HG03060 (cell line): ENCODE results near the gene CERKL.
"Not testable (repeated sequence)": the region's sequence is repeated elsewhere in the genome, so short reads cannot be mapped to it uniquely, and the experiment has no call there.

Experiments
- ATAC-seq: cut with Tn5 transposase; IDR thresholded peaks from one replicate; pipeline ENCODE4 v1.9.1; 2021; ENCODE audit warnings: low read depth, moderate number of reproducible peaks; ENCODE audit not compliant: unreplicated experiment

CERKL gene, protein sequence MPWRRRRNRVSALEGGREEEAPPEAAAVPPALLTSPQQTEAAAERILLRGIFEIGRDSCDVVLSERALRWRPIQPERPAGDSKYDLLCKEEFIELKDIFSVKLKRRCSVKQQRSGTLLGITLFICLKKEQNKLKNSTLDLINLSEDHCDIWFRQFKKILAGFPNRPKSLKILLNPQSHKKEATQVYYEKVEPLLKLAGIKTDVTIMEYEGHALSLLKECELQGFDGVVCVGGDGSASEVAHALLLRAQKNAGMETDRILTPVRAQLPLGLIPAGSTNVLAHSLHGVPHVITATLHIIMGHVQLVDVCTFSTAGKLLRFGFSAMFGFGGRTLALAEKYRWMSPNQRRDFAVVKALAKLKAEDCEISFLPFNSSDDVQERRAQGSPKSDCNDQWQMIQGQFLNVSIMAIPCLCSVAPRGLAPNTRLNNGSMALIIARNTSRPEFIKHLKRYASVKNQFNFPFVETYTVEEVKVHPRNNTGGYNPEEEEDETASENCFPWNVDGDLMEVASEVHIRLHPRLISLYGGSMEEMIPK

DNA sequence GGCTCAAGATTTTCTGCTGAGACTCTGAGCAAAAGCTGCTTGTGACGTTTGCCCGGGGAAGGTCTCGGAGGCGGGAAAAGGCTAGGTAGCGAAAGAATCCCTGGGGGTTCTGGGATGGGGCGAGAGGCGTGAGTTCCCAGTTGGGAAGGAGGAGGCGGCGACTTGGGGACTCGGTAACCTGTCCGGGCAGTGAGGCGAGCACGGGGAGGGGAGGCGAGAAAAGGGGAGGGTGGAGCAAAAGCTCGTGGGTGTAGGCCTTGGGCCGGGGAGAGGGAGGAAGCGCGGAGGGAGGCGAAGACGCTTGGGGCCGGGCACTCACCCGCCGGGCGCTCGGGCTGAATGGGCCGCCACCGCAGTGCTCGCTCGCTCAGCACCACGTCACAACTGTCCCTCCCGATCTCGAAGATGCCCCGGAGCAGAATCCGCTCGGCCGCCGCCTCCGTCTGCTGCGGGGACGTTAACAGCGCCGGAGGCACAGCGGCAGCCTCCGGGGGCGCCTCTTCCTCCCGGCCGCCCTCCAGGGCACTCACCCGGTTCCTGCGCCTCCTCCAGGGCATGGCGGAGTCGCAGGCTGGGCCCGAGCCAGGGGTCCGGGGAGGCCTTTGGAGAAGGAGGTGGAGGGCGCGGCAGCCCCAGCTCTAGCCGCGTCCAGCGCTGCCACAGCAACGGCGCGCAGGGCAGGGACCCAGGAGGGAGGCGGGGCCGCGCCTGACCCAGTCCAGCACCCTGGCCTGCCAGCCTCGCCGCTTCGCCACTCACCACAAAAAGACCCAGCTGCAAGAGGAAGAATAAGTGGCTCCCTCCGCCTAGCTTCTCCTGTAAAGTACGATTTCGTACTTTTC is at the start of gene CERKL:
Gene CERKL (minus strand): TSS at position 656 of the 842 bp plus-strand sequence. CDS start 99 bp downstream, at position 557.
- peak; percentile 56 for ATAC-seq

- ATAC-seq: not testable (repeated sequence)
Observed at GRCh38 chr2:181702519-181702918, 45.6 kb upstream of the CERKL start.

GRCh38 chr2:181698223-181698622 is 41.3 kb upstream of the CERKL start:
- ATAC-seq: no peak

DNA sequence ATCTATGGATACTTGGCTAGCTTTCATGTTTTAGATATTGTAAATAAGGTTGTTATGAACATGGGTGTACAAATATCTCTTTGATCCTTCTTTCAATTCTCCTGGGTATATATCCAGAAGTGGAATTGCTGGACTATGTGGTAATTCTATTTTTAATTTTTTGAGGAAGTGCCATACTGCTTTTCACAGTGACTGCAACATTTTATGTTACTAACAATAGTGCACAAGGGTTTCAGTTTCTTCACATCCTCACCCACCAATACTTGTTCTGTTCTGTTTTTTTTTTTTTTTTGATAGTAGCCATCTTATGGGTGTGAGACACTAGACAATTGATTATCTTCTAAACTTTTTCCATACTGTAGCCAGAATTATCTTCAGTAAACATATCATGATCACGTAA is 40.7 kb upstream of the CERKL start:
- no peak for ATAC-seq

DNA sequence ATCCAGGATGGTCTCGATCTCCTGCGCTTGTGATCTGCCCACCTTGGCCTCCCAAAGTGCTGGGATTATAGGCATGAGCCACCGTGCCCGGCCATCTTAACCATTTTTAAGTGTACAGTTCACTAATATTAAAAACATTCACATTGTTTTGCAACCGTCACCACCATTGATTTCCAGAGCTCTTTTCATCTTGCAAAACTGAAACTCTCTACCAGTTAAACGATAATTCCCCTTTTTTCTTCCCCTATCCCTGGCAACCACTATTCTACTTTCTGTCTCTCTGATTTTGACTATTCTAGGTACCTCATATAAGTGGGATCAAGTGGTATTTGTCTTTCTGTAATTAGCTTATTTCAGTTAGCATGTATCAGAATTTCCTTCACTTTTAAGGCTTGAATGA is 40.2 kb upstream of the CERKL start:
- ATAC-seq: no peak

GRCh38 chr2:181694271-181694670 is 37.4 kb upstream of the CERKL start:
- ATAC-seq: no peak

GRCh38 chr2:181690860-181691259 is 34.0 kb upstream of the CERKL start:
- ATAC-seq: no peak

DNA sequence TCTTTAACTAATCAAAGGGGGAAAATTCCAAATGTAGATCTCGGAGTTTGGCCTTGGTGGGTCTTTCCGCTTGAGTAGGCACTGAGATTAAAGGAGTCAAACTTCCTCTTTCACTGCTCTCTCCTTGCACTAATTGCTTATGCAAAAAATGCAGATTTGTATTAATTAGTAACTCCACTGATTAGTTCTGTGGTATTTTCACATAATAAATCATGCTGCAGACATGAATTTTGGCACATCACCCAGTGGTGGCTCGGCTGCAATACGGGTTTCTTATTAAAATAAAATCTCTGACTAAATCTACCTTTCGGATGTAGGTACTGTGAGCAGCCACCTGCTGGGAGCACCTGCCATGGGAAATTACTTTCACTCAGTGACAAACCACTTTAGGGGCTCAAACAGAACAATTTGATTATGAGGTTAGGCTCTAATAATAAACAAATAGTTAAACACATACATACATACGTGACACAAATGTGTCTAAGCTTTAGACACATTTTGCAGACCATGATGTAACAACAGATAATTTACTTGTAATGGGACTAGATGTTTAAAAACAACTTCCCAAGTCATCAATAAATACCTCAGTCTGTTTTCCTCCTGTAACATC is 29.8 kb upstream of the CERKL start:
- ATAC-seq: no peak

- ATAC-seq: no peak
Observed at GRCh38 chr2:181685150-181685688, 28.3 kb upstream of the CERKL start.

- no peak for ATAC-seq
Observed at GRCh38 chr2:181684454-181685149, 27.7 kb upstream of the CERKL start.

GRCh38 chr2:181683518-181684453 is 26.9 kb upstream of the CERKL start:
- ATAC-seq: no peak

GRCh38 chr2:181682795-181683517 is 26.1 kb upstream of the CERKL start:
- no peak for ATAC-seq

GRCh38 chr2:181682026-181682789 is 25.3 kb upstream of the CERKL start:
- no peak for ATAC-seq

DNA sequence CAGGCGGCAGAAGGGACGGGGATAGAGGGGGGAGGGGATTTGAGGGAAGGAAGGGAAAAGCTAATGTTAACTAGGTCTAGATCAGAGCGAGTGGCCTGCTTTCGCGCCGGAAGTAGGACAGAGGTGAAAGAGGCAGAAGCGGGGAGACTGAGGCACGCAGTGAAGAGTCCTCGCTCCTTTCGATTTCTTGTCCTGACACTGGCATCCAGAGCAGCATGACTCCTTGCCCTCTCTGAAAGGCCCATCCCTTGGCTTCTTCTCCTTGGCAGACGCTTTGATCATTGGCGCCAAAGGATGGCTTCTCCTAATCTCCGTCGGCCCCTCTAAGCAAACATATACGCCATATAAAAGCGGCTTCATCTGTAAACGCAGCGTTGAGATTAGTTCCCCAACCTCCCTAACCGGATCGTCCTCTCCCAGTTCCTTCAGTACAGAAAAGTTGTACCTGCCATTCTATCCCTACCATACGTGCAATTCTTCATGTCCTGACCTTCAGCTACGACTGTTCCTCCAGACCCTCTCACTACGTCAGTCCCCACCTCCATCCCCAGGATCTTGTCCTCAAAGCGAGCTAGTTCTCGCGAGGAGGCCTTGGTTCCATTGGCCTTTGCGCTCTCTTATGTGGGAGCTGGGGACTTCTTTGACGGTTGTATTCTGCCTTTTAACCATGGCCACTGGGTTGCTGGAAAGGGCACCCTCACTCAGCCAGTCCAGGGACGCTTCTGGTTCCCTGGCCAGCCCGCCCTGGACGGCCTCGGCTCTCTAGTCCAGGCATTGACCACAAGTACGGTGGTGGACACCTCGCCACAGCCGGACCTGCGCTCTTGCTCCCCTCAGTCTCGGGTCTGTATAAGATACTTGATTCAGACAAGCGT is 24.3 kb upstream of the CERKL start:
- ATAC-seq: no peak

GRCh38 chr2:181680055-181680936 is 23.4 kb upstream of the CERKL start, which contains the start of gene NEUROD1:
Gene NEUROD1 (minus strand): TSS chr2:181680517. CDS start chr2:181678860, 1,657 bp downstream.
- ATAC-seq: no peak
